Uterus (tissue), 2 donors: ENCODE measurements around the gene FOXI1.

Source experiments
- POLR2A ChIP-seq, 2 donors: fragments of 450-650 bp; IDR thresholded peaks; one replicate each; pipeline ENCODE4 v1.6.1; 2016; ENCODE audit warnings: antibody characterized with exemption in 2 of 2, mild to moderate bottlenecking in 1 of 2, moderate library complexity in 1 of 2
- TF ChIP-seq, protein P1 (sequence below), 4 experiments: fragments of 200-600 bp in 2 of 4; fragments of 450-650 bp in 2 of 4; sonication (generic) in 2 of 4; IDR thresholded peaks; one replicate each; pipeline ENCODE4 v1.5.1; 2016 to 2019; ENCODE audit warnings: antibody characterized with exemption in 4 of 4, mild to moderate bottlenecking in 2 of 4, moderate library complexity in 1 of 4

DNA sequence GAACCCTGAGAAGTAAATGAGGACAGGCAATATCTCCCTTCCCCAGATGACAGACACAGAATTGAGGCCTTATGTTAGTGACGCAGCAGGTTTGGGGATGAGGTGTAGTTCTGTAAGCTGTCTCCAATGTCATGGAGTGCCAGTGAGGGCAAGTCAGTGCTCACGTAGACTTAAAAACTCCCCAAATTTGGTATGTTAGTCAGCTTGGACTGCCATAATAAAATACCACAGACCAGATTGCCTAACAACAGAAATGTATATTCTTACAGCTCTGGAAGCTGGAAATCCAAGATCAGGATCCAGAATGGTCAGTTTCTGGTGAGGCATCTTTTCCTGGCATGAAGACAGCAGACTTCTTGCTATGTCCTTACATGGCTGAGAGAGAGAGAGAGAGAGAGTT is 14.9 kb downstream of the FOXI1 start:
- TF ChIP-seq, protein P1, sequence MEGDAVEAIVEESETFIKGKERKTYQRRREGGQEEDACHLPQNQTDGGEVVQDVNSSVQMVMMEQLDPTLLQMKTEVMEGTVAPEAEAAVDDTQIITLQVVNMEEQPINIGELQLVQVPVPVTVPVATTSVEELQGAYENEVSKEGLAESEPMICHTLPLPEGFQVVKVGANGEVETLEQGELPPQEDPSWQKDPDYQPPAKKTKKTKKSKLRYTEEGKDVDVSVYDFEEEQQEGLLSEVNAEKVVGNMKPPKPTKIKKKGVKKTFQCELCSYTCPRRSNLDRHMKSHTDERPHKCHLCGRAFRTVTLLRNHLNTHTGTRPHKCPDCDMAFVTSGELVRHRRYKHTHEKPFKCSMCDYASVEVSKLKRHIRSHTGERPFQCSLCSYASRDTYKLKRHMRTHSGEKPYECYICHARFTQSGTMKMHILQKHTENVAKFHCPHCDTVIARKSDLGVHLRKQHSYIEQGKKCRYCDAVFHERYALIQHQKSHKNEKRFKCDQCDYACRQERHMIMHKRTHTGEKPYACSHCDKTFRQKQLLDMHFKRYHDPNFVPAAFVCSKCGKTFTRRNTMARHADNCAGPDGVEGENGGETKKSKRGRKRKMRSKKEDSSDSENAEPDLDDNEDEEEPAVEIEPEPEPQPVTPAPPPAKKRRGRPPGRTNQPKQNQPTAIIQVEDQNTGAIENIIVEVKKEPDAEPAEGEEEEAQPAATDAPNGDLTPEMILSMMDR (IDR thresholded peaks at IDR 0.05), result no peak
- no peak for TF ChIP-seq POLR2A (IDR thresholded peaks at IDR 0.05)
